Stimulated activated CD8-positive, alpha-beta memory T cell treated with anti-CD3 and anti-CD28 coated beads, Interleukin-7, amount 100 ng/mL, for 4 hours (primary cell): Measurements from ENCODE around the gene RXRA.

Source experiments
- DNase-seq, 2 donors: peaks; one replicate each; pipeline ENCODE4 v3.0.0-alpha.2; 2020; ENCODE audit warnings: low read depth in 2 of 2

Gene RXRA

GRCh38 chr9:134336924-134337323, 10.7 kb downstream of the RXRA start:
- no peak for DNase-seq

- DNase-seq: no peak
Observed at GRCh38 chr9:134337469-134337868, 11.2 kb downstream of the RXRA start.

GRCh38 chr9:134338394-134339182, 12.3 kb downstream of the RXRA start:
- DNase-seq: no peak

- DNase-seq: no peak
Observed at GRCh38 chr9:134339183-134339806, 13.0 kb downstream of the RXRA start.

GRCh38 chr9:134340475-134341160, 14.4 kb downstream of the RXRA start:
- DNase-seq: no peak

GRCh38 chr9:134341306-134341705, 15.1 kb downstream of the RXRA start:
- DNase-seq: no peak

- DNase-seq: no peak
Observed at GRCh38 chr9:134341929-134342745, 15.9 kb downstream of the RXRA start.

- no peak for DNase-seq
Observed at GRCh38 chr9:134342746-134343115, 16.5 kb downstream of the RXRA start.

- no peak for DNase-seq
Observed at GRCh38 chr9:134343637-134344036, 17.4 kb downstream of the RXRA start.

GRCh38 chr9:134344068-134344799, 18.0 kb downstream of the RXRA start:
- peak in 1 of 2 donors; percentile 24 for DNase-seq

- DNase-seq: no peak
Observed at GRCh38 chr9:134344800-134345310, 18.6 kb downstream of the RXRA start.

GRCh38 chr9:134345737-134346136, 19.5 kb downstream of the RXRA start:
- DNase-seq: no peak

- no peak for DNase-seq
Observed at GRCh38 chr9:134346151-134346550, 19.9 kb downstream of the RXRA start.

- no peak for DNase-seq
Observed at GRCh38 chr9:134346840-134347583, 20.8 kb downstream of the RXRA start.

GRCh38 chr9:134347996-134348395, 21.7 kb downstream of the RXRA start:
- DNase-seq: no peak

- DNase-seq: no peak
Observed at GRCh38 chr9:134348404-134349155, 22.3 kb downstream of the RXRA start.

- no peak for DNase-seq
Observed at GRCh38 chr9:134349936-134350335, 23.7 kb downstream of the RXRA start.

GRCh38 chr9:134350416-134350994, 24.2 kb downstream of the RXRA start:
- DNase-seq: no peak

- DNase-seq: no peak
Observed at GRCh38 chr9:134351606-134352176, 25.4 kb downstream of the RXRA start.
